ENCODE results near the gene PCSK7.
"Not testable (repeated sequence)": the region's sequence is repeated elsewhere in the genome, so short reads cannot be mapped to it uniquely, and the experiment has no call there.

PCSK7 gene, protein sequence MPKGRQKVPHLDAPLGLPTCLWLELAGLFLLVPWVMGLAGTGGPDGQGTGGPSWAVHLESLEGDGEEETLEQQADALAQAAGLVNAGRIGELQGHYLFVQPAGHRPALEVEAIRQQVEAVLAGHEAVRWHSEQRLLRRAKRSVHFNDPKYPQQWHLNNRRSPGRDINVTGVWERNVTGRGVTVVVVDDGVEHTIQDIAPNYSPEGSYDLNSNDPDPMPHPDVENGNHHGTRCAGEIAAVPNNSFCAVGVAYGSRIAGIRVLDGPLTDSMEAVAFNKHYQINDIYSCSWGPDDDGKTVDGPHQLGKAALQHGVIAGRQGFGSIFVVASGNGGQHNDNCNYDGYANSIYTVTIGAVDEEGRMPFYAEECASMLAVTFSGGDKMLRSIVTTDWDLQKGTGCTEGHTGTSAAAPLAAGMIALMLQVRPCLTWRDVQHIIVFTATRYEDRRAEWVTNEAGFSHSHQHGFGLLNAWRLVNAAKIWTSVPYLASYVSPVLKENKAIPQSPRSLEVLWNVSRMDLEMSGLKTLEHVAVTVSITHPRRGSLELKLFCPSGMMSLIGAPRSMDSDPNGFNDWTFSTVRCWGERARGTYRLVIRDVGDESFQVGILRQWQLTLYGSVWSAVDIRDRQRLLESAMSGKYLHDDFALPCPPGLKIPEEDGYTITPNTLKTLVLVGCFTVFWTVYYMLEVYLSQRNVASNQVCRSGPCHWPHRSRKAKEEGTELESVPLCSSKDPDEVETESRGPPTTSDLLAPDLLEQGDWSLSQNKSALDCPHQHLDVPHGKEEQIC

DNA sequence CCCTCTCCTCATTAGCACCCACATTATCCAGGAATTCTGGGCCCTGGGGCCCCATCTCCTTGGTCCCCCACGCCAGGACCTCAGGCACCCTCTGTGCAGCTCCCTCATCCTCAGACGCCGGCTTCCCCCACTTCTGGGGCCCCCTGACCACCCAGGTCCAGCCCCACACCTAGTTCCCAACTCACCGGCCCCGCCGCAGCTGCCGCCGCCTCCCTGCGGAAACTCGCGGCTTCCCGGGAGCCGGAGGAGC, at the start of gene PCSK7:
Gene PCSK7 (minus strand): TSS at position 232 of the 250 bp plus-strand sequence. CDS start 2,229 bp downstream, outside the sequence.
- Histone ChIP-seq H3K36me3 (ENCODE audit: insufficient read depth, low read length) (no peaks in the 10 kb centered on the region), H3K9me3 (ENCODE audit: control insufficient read depth, insufficient read depth, low read length) (no peaks in the 10 kb centered on the region), H3K4me1 (ENCODE audit: insufficient read depth, low read length) (0 out of 2 replicates have a peak, but pooled peaks cover 2% of the 10 kb centered on the region), H3K9ac (ENCODE audit: low read depth, low read length) (peak within 1 kb of the TSS; percentile 92)

DNA sequence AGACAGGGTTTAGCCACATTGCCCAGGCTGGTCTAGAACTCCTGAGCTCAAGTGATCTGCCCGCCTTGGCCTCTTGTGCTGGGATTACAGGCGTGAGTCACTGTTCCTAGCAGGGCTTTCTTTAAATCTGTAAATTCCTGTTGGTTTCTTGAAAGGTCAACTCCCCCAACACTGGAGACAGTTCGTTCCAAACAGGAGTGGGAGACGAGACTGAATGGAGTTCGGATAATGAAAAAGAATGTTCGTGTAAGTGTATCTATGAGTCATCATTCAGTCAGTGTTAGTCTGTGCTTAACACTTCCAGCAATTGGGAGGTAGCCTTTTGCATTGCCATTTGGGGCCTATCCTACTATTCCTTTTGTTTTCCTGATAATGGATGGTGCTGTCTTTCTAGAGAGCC, 49.3 kb upstream of the PCSK7 start:
- Histone ChIP-seq H3K9ac (ENCODE audit: low read depth, low read length) (no peak overlapping the region), H3K36me3 (ENCODE audit: insufficient read depth, low read length) (no peaks in the 10 kb centered on the region; the same call in none of the 2 replicates), H3K4me1 (ENCODE audit: insufficient read depth, low read length) (peaks cover 14% of the 10 kb centered on the region; the same call in 1 of the 2 replicates), H3K9me3 (ENCODE audit: control insufficient read depth, insufficient read depth, low read length) (no peaks in the 10 kb centered on the region)

DNA sequence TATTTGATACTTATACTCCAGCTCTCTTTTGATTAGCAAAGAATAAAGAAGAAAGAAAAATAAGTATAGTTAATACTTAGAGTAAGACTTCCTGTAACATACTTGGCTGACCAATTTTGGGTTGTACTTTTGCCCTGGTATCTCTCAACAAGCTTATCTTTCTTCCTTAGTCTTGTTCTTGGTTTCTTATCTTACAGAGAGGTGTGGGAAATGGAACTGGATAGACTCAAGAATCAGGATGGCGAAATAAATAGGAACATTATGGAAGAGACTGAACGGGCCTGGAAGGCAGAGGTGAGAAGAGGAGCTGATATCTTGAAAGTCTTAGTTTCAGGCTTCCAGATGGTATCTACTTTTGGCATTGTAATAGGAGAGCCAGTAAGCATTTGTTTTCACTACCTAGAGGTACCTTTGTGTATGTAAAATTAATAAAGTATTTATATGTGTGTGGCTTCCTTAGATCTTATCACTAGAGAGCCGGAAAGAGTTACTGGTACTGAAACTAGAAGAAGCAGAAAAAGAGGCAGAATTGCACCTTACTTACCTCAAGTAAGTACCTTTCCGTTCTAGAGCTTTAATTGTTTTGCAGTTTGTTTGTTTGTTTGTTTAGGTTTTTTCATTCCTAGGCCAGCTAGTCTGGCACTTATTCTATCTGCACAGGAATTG, 48.0 kb upstream of the PCSK7 start:
- H3K4me1 ChIP-seq (ENCODE audit: insufficient read depth, low read length): peaks cover 14% of the 10 kb centered on the region; the same call in 1 of the 2 replicates
- no peaks in the 10 kb centered on the region for H3K9me3 ChIP-seq (ENCODE audit: control insufficient read depth, insufficient read depth, low read length)
- no peaks in the 10 kb centered on the region; the same call in 1 of the 2 replicates for H3K36me3 ChIP-seq (ENCODE audit: insufficient read depth, low read length)
- H3K9ac ChIP-seq (ENCODE audit: low read depth, low read length): no peak overlapping the region

DNA sequence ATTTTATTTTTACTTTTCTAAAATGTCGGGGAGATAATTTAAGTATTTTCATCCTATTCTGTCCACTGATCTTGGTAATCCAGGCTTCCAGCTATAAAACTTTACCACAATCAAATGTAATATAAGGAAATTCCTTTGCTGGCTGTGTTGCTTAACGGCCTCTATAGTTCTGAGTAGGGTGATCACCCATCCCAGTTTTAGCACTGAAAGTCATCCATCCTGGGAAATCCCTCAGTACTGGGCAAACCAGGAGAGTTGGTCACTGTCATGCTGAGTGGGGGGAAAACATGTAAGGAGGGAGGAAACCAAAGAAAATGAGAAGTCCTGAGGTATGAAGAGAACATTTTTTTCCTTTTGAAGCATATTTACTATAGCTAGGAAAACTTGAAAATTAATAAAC, 46.5 kb upstream of the PCSK7 start:
- Histone ChIP-seq H3K9ac (ENCODE audit: low read depth, low read length) (no peak overlapping the region), H3K4me1 (ENCODE audit: insufficient read depth, low read length) (peaks cover 14% of the 10 kb centered on the region; the same call in 1 of the 2 replicates), H3K9me3 (ENCODE audit: control insufficient read depth, insufficient read depth, low read length) (no peaks in the 10 kb centered on the region), H3K36me3 (ENCODE audit: insufficient read depth, low read length) (no peaks in the 10 kb centered on the region; the same call in 1 of the 2 replicates)

DNA sequence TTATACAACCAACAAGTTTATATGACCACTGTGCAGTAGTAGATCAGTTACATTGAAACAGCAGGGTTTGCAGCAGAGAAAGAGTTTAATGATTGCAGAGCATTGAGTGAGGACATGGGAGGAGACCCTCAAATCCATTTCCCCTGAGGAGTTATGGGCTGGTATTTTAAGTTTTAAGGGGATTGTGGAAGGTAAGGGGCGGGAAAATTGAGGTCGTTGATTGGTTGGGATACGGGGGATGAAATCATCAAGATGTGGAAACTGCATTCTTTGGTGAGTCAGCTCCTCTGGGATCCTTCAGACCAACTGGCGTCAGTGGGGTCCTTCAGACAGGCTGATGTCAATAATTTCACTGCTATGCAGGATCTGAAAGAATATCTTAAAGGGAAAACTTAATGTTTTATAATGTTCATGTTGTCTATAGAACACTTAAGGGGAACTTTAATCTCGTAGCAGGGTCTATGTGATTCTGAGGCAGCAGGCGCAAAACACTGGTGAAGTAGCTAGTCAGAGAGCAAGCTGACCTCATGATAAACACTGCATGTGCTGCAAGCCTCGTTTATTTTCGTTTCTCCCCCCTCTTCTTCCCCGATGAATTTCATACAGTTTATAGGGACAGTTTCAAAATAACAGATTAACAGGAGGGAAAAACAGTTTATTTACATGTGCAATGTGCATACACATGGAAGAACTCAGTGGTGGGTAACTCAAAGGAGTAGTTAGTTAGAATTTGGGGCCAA, 41.8 kb upstream of the PCSK7 start:
- H3K9ac ChIP-seq (ENCODE audit: low read depth, low read length): no peak overlapping the region
- H3K36me3 ChIP-seq (ENCODE audit: insufficient read depth, low read length): no peaks in the 10 kb centered on the region
- no peaks in the 10 kb centered on the region for H3K9me3 ChIP-seq (ENCODE audit: control insufficient read depth, insufficient read depth, low read length)
- peaks cover 3% of the 10 kb centered on the region; the same call in 1 of the 2 replicates for H3K4me1 ChIP-seq (ENCODE audit: insufficient read depth, low read length)

DNA sequence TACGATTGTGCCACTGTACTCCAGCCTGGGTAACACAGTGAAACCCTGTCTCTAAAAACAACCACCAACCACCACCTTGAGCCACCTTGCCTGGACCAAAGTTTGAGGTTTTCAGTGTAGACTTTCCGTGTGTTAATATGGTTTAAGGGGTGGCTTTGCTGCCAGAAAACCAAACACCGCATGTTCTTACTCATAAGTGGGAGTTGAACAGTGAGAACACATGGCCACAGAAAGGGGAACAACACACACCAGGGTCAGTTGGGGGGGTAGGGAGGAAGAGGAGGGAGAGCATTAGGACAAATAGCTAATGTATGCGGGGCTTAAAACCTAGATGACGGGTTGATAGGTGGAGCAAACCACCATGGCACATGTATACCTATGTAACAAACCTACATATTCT, 40.3 kb upstream of the PCSK7 start:
- H3K9me3 ChIP-seq (ENCODE audit: control insufficient read depth, insufficient read depth, low read length); H3K9ac ChIP-seq (ENCODE audit: low read depth, low read length); H3K4me1 ChIP-seq (ENCODE audit: insufficient read depth, low read length); H3K36me3 ChIP-seq (ENCODE audit: insufficient read depth, low read length): not testable (repeated sequence)

DNA sequence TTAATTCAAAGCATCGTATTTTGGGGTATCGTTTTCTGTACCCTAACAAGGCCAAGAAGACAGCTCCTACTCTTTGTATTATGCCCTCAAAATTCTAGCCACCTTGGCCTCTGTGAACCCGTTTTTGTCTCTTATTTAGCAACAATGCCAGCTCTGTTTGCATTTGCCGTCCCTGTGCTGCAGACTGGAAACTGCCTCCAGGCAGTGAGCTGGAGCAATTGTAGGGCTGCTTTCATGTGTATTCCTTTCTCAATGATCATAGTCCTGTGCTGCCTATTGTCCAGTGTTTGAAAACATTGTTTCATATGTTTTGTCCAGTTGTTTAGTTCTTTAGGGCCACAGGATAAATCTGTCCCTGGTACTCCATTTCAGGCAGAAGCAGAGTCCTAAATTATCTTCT, 39.3 kb upstream of the PCSK7 start:
- no peak overlapping the region for H3K9ac ChIP-seq (ENCODE audit: low read depth, low read length)
- no peaks in the 10 kb centered on the region for H3K4me1 ChIP-seq (ENCODE audit: insufficient read depth, low read length)
- H3K36me3 ChIP-seq (ENCODE audit: insufficient read depth, low read length): no peaks in the 10 kb centered on the region
- H3K9me3 ChIP-seq (ENCODE audit: control insufficient read depth, insufficient read depth, low read length): no peaks in the 10 kb centered on the region

DNA sequence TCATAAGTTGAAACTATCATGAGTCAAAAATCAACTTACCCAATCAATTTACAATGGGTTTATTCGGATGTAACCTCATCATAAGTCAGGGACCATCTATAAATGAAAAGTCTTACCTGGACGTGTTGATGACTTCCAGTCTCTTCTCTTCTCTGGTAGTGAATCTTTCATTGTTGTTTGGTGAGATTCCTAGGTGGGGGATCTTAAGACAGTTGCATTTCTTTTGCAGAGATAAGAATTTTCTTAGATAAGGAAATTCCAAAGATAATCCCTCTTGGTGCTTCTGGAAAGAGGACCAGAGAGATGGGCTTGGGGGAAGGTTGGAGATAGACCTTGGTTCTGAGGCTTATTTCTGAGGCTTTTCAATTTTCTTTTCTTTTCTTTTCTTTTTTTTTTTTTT, 38.0 kb upstream of the PCSK7 start:
- Histone ChIP-seq H3K9me3 (ENCODE audit: control insufficient read depth, insufficient read depth, low read length) (no peaks in the 10 kb centered on the region), H3K4me1 (ENCODE audit: insufficient read depth, low read length) (no peaks in the 10 kb centered on the region), H3K9ac (ENCODE audit: low read depth, low read length) (no peak overlapping the region), H3K36me3 (ENCODE audit: insufficient read depth, low read length) (no peaks in the 10 kb centered on the region)

DNA sequence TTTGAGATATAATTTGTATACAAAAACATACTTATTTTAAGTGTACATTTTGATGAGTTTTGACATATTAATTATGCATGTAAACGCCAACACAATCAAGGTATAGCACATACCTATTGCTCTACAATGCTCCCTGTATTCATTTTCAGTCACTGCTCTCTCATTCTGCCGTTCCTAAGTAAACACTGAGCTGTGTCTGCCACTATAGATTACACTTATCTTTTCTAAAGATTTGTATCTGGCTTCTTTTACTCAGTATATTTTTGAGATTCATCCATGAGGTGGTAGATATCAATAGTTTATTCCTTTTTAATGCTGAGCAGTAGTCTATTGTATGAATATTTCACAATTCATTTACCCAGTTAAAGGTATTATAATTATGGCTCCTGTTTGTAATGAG, 33.9 kb upstream of the PCSK7 start:
- Histone ChIP-seq H3K4me1 (ENCODE audit: insufficient read depth, low read length) (no peaks in the 10 kb centered on the region), H3K36me3 (ENCODE audit: insufficient read depth, low read length) (no peaks in the 10 kb centered on the region), H3K9ac (ENCODE audit: low read depth, low read length) (no peak overlapping the region), H3K9me3 (ENCODE audit: control insufficient read depth, insufficient read depth, low read length) (no peaks in the 10 kb centered on the region)

DNA sequence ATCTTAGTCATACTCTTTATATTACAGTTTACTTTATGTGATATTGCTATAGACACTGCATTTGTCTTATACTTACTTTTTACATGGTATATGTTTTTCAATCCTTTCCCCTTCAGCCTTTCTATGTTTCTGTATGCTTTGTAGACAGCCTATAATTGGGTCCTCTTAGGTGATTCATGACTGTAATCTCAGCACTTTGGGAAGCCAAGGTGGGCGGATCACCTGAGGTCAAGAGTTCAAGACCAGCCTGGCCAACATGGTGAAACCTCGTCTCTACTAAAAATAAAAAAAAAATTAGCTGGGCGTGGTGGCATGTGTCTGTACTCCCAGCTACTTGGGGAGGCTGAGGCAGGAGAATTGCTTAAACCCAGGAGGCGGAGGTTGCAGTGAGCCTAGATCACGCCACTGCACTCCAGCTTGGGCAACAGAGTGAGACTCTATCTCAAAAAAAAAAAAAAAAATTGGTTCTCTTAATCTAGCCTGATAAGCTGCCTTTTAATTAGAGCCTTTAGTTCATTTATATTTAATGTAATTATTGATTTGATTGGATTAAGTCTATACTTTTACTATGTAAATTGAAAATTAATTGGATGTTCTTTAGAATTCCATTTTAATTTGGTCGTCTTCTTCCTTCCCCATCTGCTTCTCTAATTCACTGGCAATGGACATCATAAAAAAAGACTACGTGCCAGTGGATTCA, 32.9 kb upstream of the PCSK7 start:
- not testable (repeated sequence) for H3K9me3 ChIP-seq (ENCODE audit: control insufficient read depth, insufficient read depth, low read length); H3K36me3 ChIP-seq (ENCODE audit: insufficient read depth, low read length); H3K9ac ChIP-seq (ENCODE audit: low read depth, low read length); H3K4me1 ChIP-seq (ENCODE audit: insufficient read depth, low read length)

DNA sequence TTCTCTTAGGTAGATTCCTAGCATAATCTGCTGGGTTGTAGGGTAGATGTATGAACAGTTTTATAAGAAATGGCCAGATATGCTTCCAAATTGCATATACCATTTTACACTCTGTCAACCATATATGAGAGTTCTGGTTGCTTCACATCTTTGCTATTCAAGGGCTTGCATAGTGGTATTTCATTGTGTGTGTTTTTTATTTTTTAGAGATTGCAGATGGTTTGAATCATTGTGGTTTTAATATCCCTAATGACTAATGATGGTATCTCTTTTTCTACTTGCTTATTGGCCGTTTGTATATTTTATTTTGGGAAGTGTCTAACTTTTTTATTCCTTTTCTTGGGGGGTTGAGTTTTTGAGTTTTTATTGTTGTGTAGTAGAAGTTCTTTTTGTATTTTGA, 27.5 kb upstream of the PCSK7 start:
- Histone ChIP-seq H3K9me3 (ENCODE audit: control insufficient read depth, insufficient read depth, low read length) (no peaks in the 10 kb centered on the region), H3K9ac (ENCODE audit: low read depth, low read length) (no peak overlapping the region), H3K4me1 (ENCODE audit: insufficient read depth, low read length) (no peaks in the 10 kb centered on the region), H3K36me3 (ENCODE audit: insufficient read depth, low read length) (no peaks in the 10 kb centered on the region)

DNA sequence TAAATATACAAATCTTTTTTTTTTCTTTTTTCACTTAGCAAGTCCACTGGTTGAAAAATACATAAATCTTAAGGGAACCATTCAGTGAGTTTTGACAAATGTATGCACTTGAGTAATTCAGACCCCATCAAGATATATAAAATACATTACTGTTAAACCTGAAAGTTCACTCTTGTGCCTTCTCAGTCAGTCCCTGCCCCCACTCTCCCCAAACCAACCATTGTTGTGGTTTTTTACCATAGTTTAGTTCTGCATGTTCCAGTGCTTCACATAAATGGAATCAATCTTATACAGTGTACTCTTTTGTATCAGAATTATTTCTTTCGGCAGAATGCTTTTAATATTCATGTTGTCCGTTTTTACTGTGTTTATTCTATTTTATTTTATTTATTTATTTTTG, 26.7 kb upstream of the PCSK7 start:
- Histone ChIP-seq H3K36me3 (ENCODE audit: insufficient read depth, low read length) (no peaks in the 10 kb centered on the region), H3K9ac (ENCODE audit: low read depth, low read length) (no peak overlapping the region), H3K9me3 (ENCODE audit: control insufficient read depth, insufficient read depth, low read length) (no peaks in the 10 kb centered on the region), H3K4me1 (ENCODE audit: insufficient read depth, low read length) (no peaks in the 10 kb centered on the region)

DNA sequence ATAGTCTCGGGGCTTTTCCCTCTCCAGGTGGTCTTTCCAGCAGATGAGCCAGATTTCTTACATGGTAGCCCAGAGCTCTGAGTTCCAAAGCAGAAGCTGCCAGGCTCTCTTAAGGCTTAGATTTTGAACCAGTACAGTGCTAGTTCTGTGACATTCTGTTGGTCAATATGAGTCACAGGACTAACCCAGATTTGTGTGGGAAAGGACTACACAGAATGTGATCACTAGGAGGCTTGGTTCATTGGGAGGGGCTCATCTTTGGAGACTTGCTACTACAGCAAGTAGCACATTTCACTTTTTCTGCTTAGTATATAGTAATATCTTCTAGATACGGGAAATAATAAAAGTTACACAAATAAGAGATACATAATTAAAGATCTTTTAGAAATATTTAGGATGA, 24.7 kb upstream of the PCSK7 start:
- no peaks in the 10 kb centered on the region; the same call in 1 of the 2 replicates for H3K36me3 ChIP-seq (ENCODE audit: insufficient read depth, low read length)
- H3K9me3 ChIP-seq (ENCODE audit: control insufficient read depth, insufficient read depth, low read length): no peaks in the 10 kb centered on the region
- no peak overlapping the region for H3K9ac ChIP-seq (ENCODE audit: low read depth, low read length)
- H3K4me1 ChIP-seq (ENCODE audit: insufficient read depth, low read length): no peaks in the 10 kb centered on the region

DNA sequence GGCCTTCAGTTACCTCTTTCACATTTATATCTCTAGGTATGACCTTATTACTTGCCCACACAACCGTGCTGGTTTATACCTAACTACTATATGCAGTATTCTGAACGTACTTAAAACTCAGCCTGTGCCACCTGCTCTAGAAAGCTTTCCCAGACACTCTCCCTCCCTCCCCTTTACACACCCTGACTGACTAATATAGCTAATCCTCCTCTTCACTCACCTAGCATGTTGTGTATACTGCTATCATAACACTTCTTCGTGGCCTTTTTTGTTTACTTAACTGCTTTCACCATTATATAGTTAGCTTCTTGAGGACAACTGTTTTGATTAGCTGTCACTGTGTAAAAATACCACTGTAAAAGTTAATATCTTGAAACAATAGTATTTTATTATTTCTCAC, 24.1 kb upstream of the PCSK7 start:
- no peaks in the 10 kb centered on the region for H3K9me3 ChIP-seq (ENCODE audit: control insufficient read depth, insufficient read depth, low read length)
- H3K36me3 ChIP-seq (ENCODE audit: insufficient read depth, low read length): no peaks in the 10 kb centered on the region; the same call in 1 of the 2 replicates
- no peaks in the 10 kb centered on the region for H3K4me1 ChIP-seq (ENCODE audit: insufficient read depth, low read length)
- no peak overlapping the region for H3K9ac ChIP-seq (ENCODE audit: low read depth, low read length)

All from ES-I3 (cell line).